Caco-2 (cell line): ENCODE measurements around the gene GPR63. TPM values are rescaled to one million over a fixed set of nuclear protein-coding genes. Genes with fewer than 3 reads are reported as not detected.

Source experiments
- BruUV-seq: library from RNA; stranded (reverse); fragments of 400-500 nt; replicated peaks from 2 replicates; lab custom pipeline; 2021; lab: Mats Ljungman, UMichigan
- CTCF ChIA-PET: fragments of 300-600 bp; sonication (Branson Sonifier 250); formaldehyde crosslinking; loops from one replicate; lab custom pipeline; 2022; ENCODE audit warnings: antibody characterized with exemption; lab: Charles Lee
- POLR2A ChIA-PET: fragments of 300-600 bp; sonication (Branson Sonifier 250); formaldehyde crosslinking; loops from one replicate; lab custom pipeline; 2022; ENCODE audit warnings: antibody characterized with exemption; lab: Charles Lee
- DNase-seq, 2 experiments: peaks; one replicate each; pipeline versions ENCODE4 v3.0.0 to v3.0.0-alpha.2; 2020 to 2022
- H3K27me3 ChIP-seq: replicated peaks from 2 replicates; pipeline ENCODE4 v1.6.0; 2011; ENCODE audit warnings: low read length; ENCODE audit not compliant: control insufficient read depth, insufficient read depth
- H3K36me3 ChIP-seq: 2 replicates; pipeline ENCODE4 v1.5.1; 2011; ENCODE audit warnings: low read length; ENCODE audit not compliant: control insufficient read depth, insufficient read depth
- H3K4me1 ChIP-seq: fragments of 250-450 bp; sonication (Bioruptor Pico); 2 replicates; pipeline ENCODE4 v1.5.1; 2020; ENCODE audit warnings: mild to moderate bottlenecking
- H3K4me3 ChIP-seq: 2 replicates; pipeline ENCODE4 v1.5.1; 2011; ENCODE audit warnings: low read depth, mild to moderate bottlenecking, control low read depth, low read length
- H3K9me3 ChIP-seq: fragments of 250-450 bp; sonication (Bioruptor Pico); 2 replicates; pipeline ENCODE4 v1.5.1; 2020; ENCODE audit warnings: mild to moderate bottlenecking, moderate library complexity
- H3K27ac Mint-ChIP-seq: one replicate; pipeline ENCODE4 v1.8.0; 2022; ENCODE audit warnings: mixed read lengths; ENCODE audit not compliant: unreplicated experiment
- H3K27me3 Mint-ChIP-seq: one replicate; pipeline ENCODE4 v1.8.0; 2022; ENCODE audit warnings: mixed read lengths; ENCODE audit not compliant: insufficient read depth, unreplicated experiment
- H3K36me3 Mint-ChIP-seq: one replicate; pipeline ENCODE4 v1.8.0; 2022; ENCODE audit warnings: mild to moderate bottlenecking, mixed read lengths; ENCODE audit not compliant: insufficient read depth, unreplicated experiment
- H3K4me1 Mint-ChIP-seq: one replicate; pipeline ENCODE4 v1.8.0; 2022; ENCODE audit warnings: low read depth, mixed read lengths; ENCODE audit not compliant: unreplicated experiment
- H3K4me3 Mint-ChIP-seq: one replicate; pipeline ENCODE4 v1.8.0; 2022; ENCODE audit warnings: mild to moderate bottlenecking, moderate library complexity, mixed read lengths; ENCODE audit not compliant: unreplicated experiment
- H3K9me3 Mint-ChIP-seq: one replicate; pipeline ENCODE4 v1.8.0; 2022; ENCODE audit warnings: mixed read lengths; ENCODE audit not compliant: unreplicated experiment
- CTCF ChIP-seq, 2 experiments: fragments of 200-600 bp in 1 of 2; IDR thresholded peaks; 1 replicate in 1 of 2; 2 replicates in 1 of 2; pipeline versions ENCODE4 v1.5.1 to v1.8.0; 2011 to 2022; ENCODE audit warnings: antibody characterized with exemption in 1 of 2, control low read depth in 1 of 2, inconsistent platforms in 1 of 2, low read depth in 1 of 2, low read length in 1 of 2, mild to moderate bottlenecking in 1 of 2, moderate library complexity in 1 of 2; ENCODE audit not compliant: insufficient read depth in 1 of 2, severe bottlenecking in 1 of 2, unreplicated experiment in 1 of 2
- intact Hi-C: fragments of 100-400 bp; cut with micrococcal nuclease; formaldehyde crosslinking; loops from one replicate; pipeline ENCODE4 v1.10.0; 2022; ENCODE audit not compliant: unreplicated experiment
- total RNA-seq: library from RNA; stranded (reverse); gene quantifications from 2 replicates; pipeline ENCODE4 v1.2.3, GENCODE V29; 2022

GPR63 gene
- total RNA-seq, 1 experiment from 2014 or later = 0.11 TPM

- H3K36me3 ChIP-seq = no peaks in the 10 kb centered on the region
- H3K36me3 Mint-ChIP-seq = no peaks in the 10 kb centered on the region
- no peak for TF ChIP-seq CTCF (IDR thresholded peaks at IDR 0.05; ENCODE audit: insufficient read depth in 1 of 2, low read depth in 1 of 2, low read length in 1 of 2, severe bottlenecking in 1 of 2, unreplicated experiment in 1 of 2)
- DNase-seq = no peak
- no peaks in the 10 kb centered on the region for H3K9me3 Mint-ChIP-seq
- peaks cover 4% of the 10 kb centered on the region; the same call in 1 of the 2 replicates for H3K4me1 ChIP-seq
- H3K4me1 Mint-ChIP-seq = no peaks in the 10 kb centered on the region
- no peaks in the 10 kb centered on the region for H3K27me3 ChIP-seq
- H3K27me3 Mint-ChIP-seq = peaks cover 3% of the 10 kb centered on the region
- ChIA-PET CTCF (no interaction called here), POLR2A (no interaction called here)
- intact Hi-C loops = no loop called here
- H3K9me3 ChIP-seq = no peaks in the 10 kb centered on the region
- H3K4me3 ChIP-seq = no peak overlapping the region
- H3K4me3 Mint-ChIP-seq = no peak overlapping the region
- no peak overlapping the region for H3K27ac Mint-ChIP-seq
- BruUV-seq = no TSS peak
Measured at GRCh38 chr6:96814625-96815024, 22.7 kb downstream of the GPR63 start.

- H3K27ac Mint-ChIP-seq = no peak overlapping the region
- Histone ChIP-seq H3K4me1 (peaks cover 11% of the 10 kb centered on the region; the same call in 1 of the 2 replicates), H3K4me3 (no peak overlapping the region), H3K27me3 (no peaks in the 10 kb centered on the region), H3K36me3 (no peaks in the 10 kb centered on the region), H3K9me3 (no peaks in the 10 kb centered on the region)
- intact Hi-C loops = no loop called here
- H3K27me3 Mint-ChIP-seq = peaks cover 3% of the 10 kb centered on the region
- no peak overlapping the region for H3K4me3 Mint-ChIP-seq
- H3K36me3 Mint-ChIP-seq = no peaks in the 10 kb centered on the region
- CTCF ChIA-PET = no interaction called here
- no peak for TF ChIP-seq CTCF (IDR thresholded peaks at IDR 0.05; ENCODE audit: insufficient read depth in 1 of 2, low read depth in 1 of 2, low read length in 1 of 2, severe bottlenecking in 1 of 2, unreplicated experiment in 1 of 2)
- no peak for DNase-seq
- BruUV-seq = no TSS peak
- POLR2A ChIA-PET = no interaction called here
- no peaks in the 10 kb centered on the region for H3K9me3 Mint-ChIP-seq
- H3K4me1 Mint-ChIP-seq = peaks cover 6% of the 10 kb centered on the region
Measured at GRCh38 chr6:96812077-96812703, 25.1 kb downstream of the GPR63 start.

- POLR2A ChIA-PET = no interaction called here
- intact Hi-C loops = no loop called here
- no peak overlapping the region for H3K4me3 Mint-ChIP-seq
- peaks cover 3% of the 10 kb centered on the region for H3K27me3 Mint-ChIP-seq
- no peak for DNase-seq
- Histone ChIP-seq H3K9me3 (no peaks in the 10 kb centered on the region), H3K4me3 (no peak overlapping the region), H3K36me3 (no peaks in the 10 kb centered on the region), H3K27me3 (no peaks in the 10 kb centered on the region), H3K4me1 (peaks cover 11% of the 10 kb centered on the region; the same call in 1 of the 2 replicates)
- no peaks in the 10 kb centered on the region for H3K36me3 Mint-ChIP-seq
- CTCF ChIA-PET = no interaction called here
- peaks cover 6% of the 10 kb centered on the region for H3K4me1 Mint-ChIP-seq
- H3K27ac Mint-ChIP-seq = no peak overlapping the region
- BruUV-seq = no TSS peak
- no peaks in the 10 kb centered on the region for H3K9me3 Mint-ChIP-seq
- TF ChIP-seq CTCF (IDR thresholded peaks at IDR 0.05; ENCODE audit: insufficient read depth in 1 of 2, low read depth in 1 of 2, low read length in 1 of 2, severe bottlenecking in 1 of 2, unreplicated experiment in 1 of 2) = no peak
Measured at GRCh38 chr6:96811670-96812069, 25.6 kb downstream of the GPR63 start.
